CD14-positive monocyte (primary cell): ENCODE results near the gene SYT10. TPM values are rescaled to one million over a fixed set of nuclear protein-coding genes. Genes with fewer than 3 reads are reported as not detected.

Experiments
- DNase-seq, 3 donors: peaks; one replicate each; pipeline ENCODE4 v3.0.0-alpha.2; 2011 to 2022
- H2AFZ ChIP-seq: 2 replicates; pipeline ENCODE4 v1.6.0; 2012; ENCODE audit warnings: mild to moderate bottlenecking, low read depth, low read length, inconsistent platforms; ENCODE audit not compliant: insufficient read depth, poor library complexity, severe bottlenecking
- H3K27ac ChIP-seq, 2 donors: 1 replicate in 1 of 2; 2 replicates in 1 of 2; pipeline ENCODE4 v1.5.1; 2012 to 2013; ENCODE audit warnings: low read length in 2 of 2, control low read depth in 1 of 2, inconsistent platforms in 1 of 2, low read depth in 1 of 2, mild to moderate bottlenecking in 1 of 2
- H3K27me3 ChIP-seq, 2 donors: one replicate each; pipeline versions ENCODE4 v1.6.0 to v1.6.1; 2011 to 2013; ENCODE audit warnings: low read length in 2 of 2; ENCODE audit not compliant: control insufficient read depth in 2 of 2, insufficient read depth in 2 of 2
- H3K36me3 ChIP-seq, 2 donors: replicated peaks in 1 of 2; 1 replicate in 1 of 2; 2 replicates in 1 of 2; pipeline versions ENCODE4 v1.5.1 to v1.6.1; 2012 to 2013; ENCODE audit warnings: low read length in 2 of 2, control low read depth in 1 of 2, inconsistent platforms in 1 of 2, mild to moderate bottlenecking in 1 of 2; ENCODE audit not compliant: insufficient read depth in 2 of 2, control insufficient read depth in 1 of 2
- H3K4me1 ChIP-seq, 2 donors: 1 replicate in 1 of 2; 2 replicates in 1 of 2; pipeline versions ENCODE4 v1.5.1 to v1.6.1; 2012 to 2013; ENCODE audit warnings: low read length in 2 of 2, control low read depth in 1 of 2, inconsistent platforms in 1 of 2, mild to moderate bottlenecking in 1 of 2, moderate library complexity in 1 of 2; ENCODE audit not compliant: insufficient read depth in 2 of 2, control insufficient read depth in 1 of 2
- H3K4me2 ChIP-seq: replicated peaks from 2 replicates; pipeline ENCODE3; 2012; ENCODE audit warnings: low read length, moderate library complexity, mild to moderate bottlenecking; ENCODE audit not compliant: poor library complexity, severe bottlenecking; ENCODE audit errors: extremely low read depth
- H3K4me3 ChIP-seq, 3 experiments: fragments of 200-600 bp in 1 of 3; sonication (generic) in 1 of 3; replicated peaks in 1 of 3; 1 replicate in 2 of 3; 2 replicates in 1 of 3; pipeline ENCODE4 v1.5.1; 2011 to 2013; ENCODE audit warnings: low read length in 3 of 3, mild to moderate bottlenecking in 3 of 3, control low read depth in 2 of 3, low read depth in 2 of 3, inconsistent platforms in 1 of 3, moderate library complexity in 1 of 3
- H3K79me2 ChIP-seq: 2 replicates; pipeline ENCODE4 v1.6.0; 2012; ENCODE audit warnings: mild to moderate bottlenecking, control low read depth, inconsistent platforms, low read length, moderate library complexity; ENCODE audit not compliant: insufficient read depth
- H3K9ac ChIP-seq: 2 replicates; pipeline ENCODE4 v1.6.0; 2017; ENCODE audit warnings: low read length, mild to moderate bottlenecking; ENCODE audit not compliant: insufficient read depth, poor library complexity, severe bottlenecking
- H3K9me3 ChIP-seq, 2 donors: replicated peaks in 1 of 2; 1 replicate in 1 of 2; 2 replicates in 1 of 2; pipeline versions ENCODE4 v1.5.1 to v1.6.1; 2012 to 2013; ENCODE audit warnings: low read length in 2 of 2, control low read depth in 1 of 2; ENCODE audit not compliant: control insufficient read depth in 1 of 2, insufficient read depth in 1 of 2
- H4K20me1 ChIP-seq: 2 replicates; pipeline ENCODE4 v1.6.0; 2012; ENCODE audit warnings: mild to moderate bottlenecking, low read length, control low read depth, moderate library complexity; ENCODE audit not compliant: insufficient read depth
- H3K27ac Mint-ChIP-seq, 7 donors: one replicate each; pipeline ENCODE4 v1.8.0; 2020; ENCODE audit warnings: mild to moderate bottlenecking in 7 of 7, mixed read lengths in 7 of 7, moderate library complexity in 6 of 7, inconsistent platforms in 2 of 7
- H3K27me3 Mint-ChIP-seq, 3 donors: one replicate each; pipeline ENCODE4 v1.8.0; 2021 to 2022; ENCODE audit warnings: low read depth in 3 of 3, mild to moderate bottlenecking in 3 of 3, mixed read lengths in 3 of 3, moderate library complexity in 3 of 3, inconsistent platforms in 1 of 3
- H3K36me3 Mint-ChIP-seq, 2 donors: one replicate each; pipeline ENCODE4 v1.8.0; 2020; ENCODE audit warnings: mixed read lengths in 2 of 2, inconsistent platforms in 1 of 2, mild to moderate bottlenecking in 1 of 2
- H3K4me1 Mint-ChIP-seq: one replicate; pipeline ENCODE4 v1.8.0; 2020; ENCODE audit warnings: mild to moderate bottlenecking, mixed read lengths
- H3K4me3 Mint-ChIP-seq, 2 donors: one replicate each; pipeline ENCODE4 v1.8.0; 2020; ENCODE audit warnings: mild to moderate bottlenecking in 2 of 2, mixed read lengths in 2 of 2, moderate library complexity in 1 of 2
- H3K9me3 Mint-ChIP-seq, 7 donors: one replicate each; pipeline ENCODE4 v1.8.0; 2020 to 2022; ENCODE audit warnings: mixed read lengths in 7 of 7, mild to moderate bottlenecking in 6 of 7, moderate library complexity in 6 of 7, inconsistent platforms in 2 of 7
- CTCF ChIP-seq: fragments of 200-600 bp; IDR thresholded peaks from one replicate; pipeline ENCODE4 v1.8.0; 2022; ENCODE audit warnings: antibody characterized with exemption, mild to moderate bottlenecking
- WGBS: methylation state at CpG from one replicate; pipeline ENCODE4 v1.1.5; 2013; ENCODE audit warnings: missing lambda C conversion rate; ENCODE audit not compliant: insufficient coverage; 5-methylcytosine and 5-hydroxymethylcytosine counted together
- intact Hi-C, 2 donors: fragments of 100-400 bp; cut with micrococcal nuclease; formaldehyde crosslinking; loops; one replicate each; pipeline versions ENCODE4 v1.15.0 to v1.15.1; 2023
- polyA plus RNA-seq, 3 donors: library from polyadenylated mRNA; depleted of rRNA in 1 of 3; unstranded in 2 of 3; stranded (reverse) in 1 of 3; fragments of 300-500 nt in 2 of 3; fragments of >200 nt in 1 of 3; fragmentation: Illumina TruSeq in 2 of 3; gene quantifications; 1 replicate in 2 of 3; 2 replicates in 1 of 3; pipeline ENCODE4 v1.2.3, GENCODE V29; 2012 to 2021

Gene SYT10
- polyA plus RNA-seq, 3 donors = not detected

- no peak overlapping the region for H3K4me2 ChIP-seq
- TF ChIP-seq CTCF = no peak
- WGBS = no CpG with 5 or more reads among the region's 1 CpG
- Mint-ChIP-seq H3K4me3 (no peak overlapping the region), H3K27ac (no peak overlapping the region), H3K4me1 (no peaks in the 10 kb centered on the region), H3K36me3 (no peaks in the 10 kb centered on the region), H3K27me3 (peaks cover 0 to 4% (median 4%) of the 10 kb centered on the region in 3 donors), H3K9me3 (peaks cover 0 to 1% (median 0%) of the 10 kb centered on the region in 7 donors)
- no peaks in the 10 kb centered on the region for H4K20me1 ChIP-seq
- no peak overlapping the region for H3K9ac ChIP-seq
- DNase-seq = no peak
- H3K27ac ChIP-seq = no peak overlapping the region
- H3K4me1 ChIP-seq = no peaks in the 10 kb centered on the region
- peaks cover 2 to 17% of the 10 kb centered on the region in 2 donors for H3K27me3 ChIP-seq
- H3K9me3 ChIP-seq = no peaks in the 10 kb centered on the region
- H3K4me3 ChIP-seq = no peak overlapping the region
- no peaks in the 10 kb centered on the region for H3K36me3 ChIP-seq
- H2AFZ ChIP-seq = no peak overlapping the region
- intact Hi-C loops = no loop called here
- H3K79me2 ChIP-seq = no peaks in the 10 kb centered on the region
Measured at GRCh38 chr12:33431648-33432047, 8.0 kb downstream of the SYT10 start.

GRCh38 chr12:33429468-33429867, 10.2 kb downstream of the SYT10 start:
- no peak overlapping the region for H3K4me3 ChIP-seq
- TF ChIP-seq CTCF = no peak
- peaks cover 0 to 3% (median 0%) of the 10 kb centered on the region in 7 donors for H3K9me3 Mint-ChIP-seq
- intact Hi-C loops = no loop called here
- no peaks in the 10 kb centered on the region for H3K9me3 ChIP-seq
- H3K27ac ChIP-seq = no peak overlapping the region
- H3K4me2 ChIP-seq = no peak overlapping the region
- H3K27me3 ChIP-seq = no peaks in the 10 kb centered on the region
- 63% methylated on average over 2 of the region's 2 CpGs for WGBS
- H2AFZ ChIP-seq = no peak overlapping the region
- no peak overlapping the region for H3K27ac Mint-ChIP-seq
- H3K79me2 ChIP-seq = no peaks in the 10 kb centered on the region
- no peaks in the 10 kb centered on the region for H3K4me1 Mint-ChIP-seq
- H3K36me3 Mint-ChIP-seq = no peaks in the 10 kb centered on the region
- no peak overlapping the region for H3K4me3 Mint-ChIP-seq
- no peaks in the 10 kb centered on the region for H4K20me1 ChIP-seq
- no peaks in the 10 kb centered on the region for H3K27me3 Mint-ChIP-seq
- no peaks in the 10 kb centered on the region for H3K36me3 ChIP-seq
- H3K4me1 ChIP-seq = no peaks in the 10 kb centered on the region
- no peak for DNase-seq
- H3K9ac ChIP-seq = no peak overlapping the region
